Stimulated activated CD8-positive, alpha-beta memory T cell treated with anti-CD3 and anti-CD28 coated beads, Interleukin-15, amount 100 ng/mL, for 1 hour (primary cell): ENCODE measurements around the gene SRGAP1.
"Not testable (repeated sequence)": the region's sequence is repeated elsewhere in the genome, so short reads cannot be mapped to it uniquely, and the experiment has no call there.

Source experiments
- DNase-seq: peaks from one replicate; pipeline ENCODE4 v3.0.0-alpha.2; 2020; ENCODE audit warnings: low read depth

Gene SRGAP1

GRCh38 chr12:64053117-64053516 is 208.6 kb downstream of the SRGAP1 start:
- no peak for DNase-seq

DNA sequence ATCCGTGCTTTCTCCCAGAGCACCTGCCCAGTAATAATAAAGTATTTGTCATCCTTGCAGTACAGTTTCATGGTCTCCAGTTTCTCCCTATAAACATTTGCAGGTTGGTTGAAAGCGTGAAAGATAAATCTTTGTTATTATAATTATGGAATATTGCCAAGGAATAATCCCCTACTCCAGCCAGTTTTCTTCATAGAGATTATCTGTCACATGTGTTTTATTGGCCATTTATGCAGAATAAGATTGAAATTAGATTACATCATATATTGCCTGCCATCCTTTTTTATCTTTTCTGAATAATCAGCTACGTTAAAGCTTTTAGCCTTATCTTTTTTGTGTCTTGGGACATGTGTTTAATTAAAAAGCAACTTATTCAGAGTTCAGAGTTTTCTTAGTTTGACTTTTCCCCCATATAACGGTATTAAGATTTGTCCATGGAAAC is 209.6 kb downstream of the SRGAP1 start:
- no peak for DNase-seq

- no peak for DNase-seq
These were observed 212.2 kb downstream of the SRGAP1 start for GRCh38 chr12:64056741-64057140.

- DNase-seq: no peak
These were observed 213.2 kb downstream of the SRGAP1 start for GRCh38 chr12:64057706-64058105.

GRCh38 chr12:64058541-64059265 is 214.2 kb downstream of the SRGAP1 start:
- DNase-seq: no peak

DNA sequence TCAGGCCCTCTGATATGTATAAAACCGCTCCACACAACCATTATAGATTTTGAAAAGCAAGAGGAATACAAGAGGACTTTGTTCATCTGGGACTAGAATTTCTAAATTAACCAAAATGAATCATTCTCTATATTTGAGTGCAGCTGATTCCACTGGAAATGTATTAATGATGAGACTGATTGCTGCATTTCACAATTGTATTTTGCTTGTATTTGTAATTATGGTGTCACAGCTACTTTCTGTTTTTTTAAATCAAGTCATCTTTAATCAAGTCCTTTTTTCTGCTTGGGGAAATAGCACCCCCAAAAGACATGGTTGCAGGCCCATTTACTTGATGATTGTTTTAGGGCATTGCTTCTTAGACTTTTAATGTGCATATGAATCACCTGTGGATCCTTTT is 215.2 kb downstream of the SRGAP1 start:
- no peak for DNase-seq

DNA sequence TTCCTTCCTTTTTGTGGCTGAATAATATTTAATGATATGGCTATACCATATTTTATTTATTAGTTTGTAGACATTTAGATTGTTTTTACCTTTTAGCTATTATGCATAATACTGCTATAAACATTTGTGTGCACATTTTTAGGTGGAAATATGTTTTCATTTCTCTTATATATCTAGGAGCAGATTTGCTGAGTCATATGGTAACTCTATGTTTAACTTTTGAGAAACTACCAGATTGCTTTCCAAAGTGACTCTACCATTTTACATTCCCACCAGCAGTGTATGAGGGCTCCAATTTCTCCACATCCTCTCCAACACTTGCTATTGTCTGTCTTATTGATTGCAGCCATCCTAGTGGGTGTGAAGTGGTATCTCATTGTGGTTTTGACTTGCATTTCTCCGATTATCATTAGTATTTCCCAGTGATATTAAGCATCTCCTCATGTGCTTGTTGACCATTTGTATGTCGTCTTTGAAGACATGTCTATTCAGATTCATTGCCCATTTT is 217.4 kb downstream of the SRGAP1 start:
- no peak for DNase-seq

DNA sequence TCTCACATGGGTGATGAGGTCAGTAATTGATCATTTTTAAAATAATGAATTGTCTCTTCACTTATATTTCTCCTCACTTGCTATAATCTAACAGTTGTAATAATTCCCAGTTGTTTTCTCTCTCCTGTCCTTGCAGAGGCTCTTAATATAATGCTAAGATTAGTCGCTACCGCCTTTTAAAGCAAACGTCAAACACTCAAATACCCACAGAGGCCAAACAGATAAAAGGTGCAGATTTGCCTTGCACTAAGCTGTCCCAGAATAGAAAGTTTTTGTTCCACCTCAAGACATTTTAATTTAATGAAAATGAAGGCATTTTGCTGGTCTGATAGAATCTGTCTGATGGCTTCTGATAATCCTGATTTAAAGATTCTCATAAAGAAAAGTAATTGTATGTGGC is 218.6 kb downstream of the SRGAP1 start:
- no peak for DNase-seq

DNA sequence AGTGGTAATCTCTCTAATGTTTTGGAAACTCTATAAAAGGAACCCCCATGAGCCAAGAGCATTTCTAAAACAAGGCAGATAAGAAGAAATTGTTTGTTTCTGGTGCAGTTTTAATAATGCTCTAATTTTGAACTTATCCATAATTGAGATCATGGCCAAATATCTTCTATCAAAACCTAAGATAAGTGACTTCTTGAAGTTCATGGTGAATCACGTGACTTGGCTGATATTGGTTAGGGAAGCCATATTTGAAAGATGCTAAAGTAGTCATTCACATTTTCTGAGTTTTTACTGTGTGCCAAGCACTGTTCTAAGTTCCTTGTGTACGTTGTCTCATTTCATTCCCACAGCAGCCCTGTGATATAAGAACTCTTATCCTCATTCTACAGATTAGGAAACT is 219.7 kb downstream of the SRGAP1 start:
- no peak for DNase-seq

DNA sequence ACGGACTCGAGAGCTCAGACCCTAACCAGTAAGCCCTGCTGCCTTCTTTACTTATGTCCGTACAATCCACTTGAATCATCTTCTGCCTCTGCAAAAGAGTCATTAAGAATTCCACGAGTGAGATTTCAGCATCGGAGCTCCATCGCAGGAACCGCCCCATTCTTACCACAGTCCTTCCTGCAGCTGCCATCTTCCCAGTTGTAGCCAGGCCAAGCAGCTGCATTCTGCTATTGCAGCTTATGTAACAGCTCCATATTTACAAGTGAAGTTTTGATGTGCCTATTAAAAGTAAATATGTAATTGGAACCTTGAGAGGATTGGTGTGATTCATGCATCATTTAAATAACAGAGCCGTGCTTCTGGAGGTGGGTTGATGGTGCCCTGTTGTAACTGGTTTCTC is 220.2 kb downstream of the SRGAP1 start:
- DNase-seq: no peak

- DNase-seq: no peak
These were observed 221.5 kb downstream of the SRGAP1 start for GRCh38 chr12:64065881-64066451.

DNA sequence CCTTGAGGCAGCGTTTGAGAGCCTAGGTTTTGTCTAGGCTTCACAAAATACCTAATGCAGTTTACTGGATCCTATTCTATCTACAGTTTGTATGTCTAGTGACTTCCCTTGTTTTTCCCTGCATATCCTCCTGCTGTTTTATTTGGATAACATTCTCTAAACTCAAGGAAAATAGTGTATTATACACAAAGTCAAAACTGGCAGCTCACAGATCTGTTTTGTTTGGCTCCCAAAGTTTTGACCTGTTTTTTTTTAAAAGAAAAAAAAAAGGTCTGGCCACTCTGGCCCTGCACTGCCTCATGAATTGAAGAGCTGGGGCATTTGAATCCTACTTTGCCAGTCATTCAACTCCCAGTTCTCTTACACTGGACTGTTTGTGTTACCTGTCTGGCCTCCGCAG is 222.3 kb downstream of the SRGAP1 start:
- no peak for DNase-seq

GRCh38 chr12:64070454-64070853 is 226.0 kb downstream of the SRGAP1 start:
- DNase-seq: no peak

GRCh38 chr12:64072916-64073575 is 228.5 kb downstream of the SRGAP1 start:
- no peak for DNase-seq

DNA sequence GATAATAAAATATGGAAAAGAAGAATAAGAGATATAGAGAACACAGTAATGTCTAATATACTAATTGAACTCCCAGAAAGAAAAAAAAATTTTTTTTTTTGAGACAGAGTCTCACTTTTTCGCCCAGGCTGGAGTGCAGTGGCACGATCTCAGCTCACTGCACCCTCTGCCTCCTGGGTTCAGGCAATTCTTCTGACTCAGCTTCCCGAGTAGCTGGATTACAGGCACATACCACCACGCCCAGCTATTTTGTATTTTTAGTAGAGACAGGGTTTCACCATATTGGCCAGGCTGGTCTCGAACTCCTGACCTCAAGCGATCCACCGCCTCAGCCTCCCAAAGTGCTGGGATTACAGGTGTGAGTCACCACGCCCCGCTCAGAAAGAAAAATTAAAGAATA is 232.1 kb downstream of the SRGAP1 start:
- DNase-seq: not testable (repeated sequence)

GRCh38 chr12:64077922-64078321 is 233.4 kb downstream of the SRGAP1 start:
- no peak for DNase-seq

DNA sequence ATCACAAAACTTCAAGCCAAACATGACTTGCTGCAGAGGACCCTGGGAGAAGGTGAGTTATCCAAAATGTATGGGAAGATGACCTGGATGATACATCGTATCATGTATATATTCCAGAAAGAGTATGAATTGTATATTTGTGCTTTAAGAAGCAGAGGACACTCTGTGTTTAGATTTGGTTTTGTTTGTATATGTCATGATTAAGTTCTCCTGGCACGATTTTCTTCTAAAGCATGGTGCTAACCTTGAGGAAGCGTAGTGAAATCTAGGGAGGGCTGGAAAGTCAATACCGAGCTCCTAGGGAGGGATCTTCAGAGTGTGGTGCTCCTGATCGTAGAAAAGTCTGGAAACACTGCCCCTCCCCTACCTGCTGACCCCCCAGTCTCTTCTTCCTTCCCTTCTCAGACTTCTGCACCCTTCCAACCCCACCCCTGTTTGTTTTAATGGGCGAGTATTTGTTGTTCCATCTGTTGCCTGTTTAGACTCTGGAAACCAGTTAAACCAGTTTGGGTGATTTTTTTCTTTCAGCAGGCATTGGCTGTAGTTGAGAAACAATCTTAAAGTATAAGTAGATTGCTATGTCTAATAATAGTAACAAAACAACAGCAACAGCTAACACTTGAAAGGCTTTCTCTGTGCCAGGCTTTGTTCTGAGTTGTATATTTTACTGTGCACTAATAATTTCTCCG is 236.0 kb downstream of the SRGAP1 start:
- DNase-seq: no peak

DNA sequence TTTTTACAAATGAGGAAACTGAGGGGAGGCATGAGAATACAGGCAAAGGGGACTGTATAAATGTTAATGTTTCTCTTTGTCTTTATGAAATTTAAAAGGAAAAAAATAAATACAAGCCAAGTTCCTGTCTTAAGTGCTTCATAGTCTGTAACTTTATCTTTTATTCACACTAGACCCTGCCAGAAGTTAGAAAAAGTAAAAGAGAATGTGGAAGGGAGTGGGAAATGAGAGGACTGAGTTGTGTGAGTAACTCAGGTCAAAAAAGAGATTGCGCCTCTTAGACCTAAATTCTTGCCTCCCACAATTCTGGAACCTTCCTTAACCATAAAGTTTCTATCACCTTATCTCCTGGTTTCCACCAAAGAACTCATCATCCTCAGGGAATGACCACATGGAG is 236.5 kb downstream of the SRGAP1 start:
- no peak for DNase-seq

GRCh38 chr12:64082116-64082515 is 237.6 kb downstream of the SRGAP1 start:
- DNase-seq: no peak

GRCh38 chr12:64082866-64083268 is 238.4 kb downstream of the SRGAP1 start:
- no peak for DNase-seq

DNA sequence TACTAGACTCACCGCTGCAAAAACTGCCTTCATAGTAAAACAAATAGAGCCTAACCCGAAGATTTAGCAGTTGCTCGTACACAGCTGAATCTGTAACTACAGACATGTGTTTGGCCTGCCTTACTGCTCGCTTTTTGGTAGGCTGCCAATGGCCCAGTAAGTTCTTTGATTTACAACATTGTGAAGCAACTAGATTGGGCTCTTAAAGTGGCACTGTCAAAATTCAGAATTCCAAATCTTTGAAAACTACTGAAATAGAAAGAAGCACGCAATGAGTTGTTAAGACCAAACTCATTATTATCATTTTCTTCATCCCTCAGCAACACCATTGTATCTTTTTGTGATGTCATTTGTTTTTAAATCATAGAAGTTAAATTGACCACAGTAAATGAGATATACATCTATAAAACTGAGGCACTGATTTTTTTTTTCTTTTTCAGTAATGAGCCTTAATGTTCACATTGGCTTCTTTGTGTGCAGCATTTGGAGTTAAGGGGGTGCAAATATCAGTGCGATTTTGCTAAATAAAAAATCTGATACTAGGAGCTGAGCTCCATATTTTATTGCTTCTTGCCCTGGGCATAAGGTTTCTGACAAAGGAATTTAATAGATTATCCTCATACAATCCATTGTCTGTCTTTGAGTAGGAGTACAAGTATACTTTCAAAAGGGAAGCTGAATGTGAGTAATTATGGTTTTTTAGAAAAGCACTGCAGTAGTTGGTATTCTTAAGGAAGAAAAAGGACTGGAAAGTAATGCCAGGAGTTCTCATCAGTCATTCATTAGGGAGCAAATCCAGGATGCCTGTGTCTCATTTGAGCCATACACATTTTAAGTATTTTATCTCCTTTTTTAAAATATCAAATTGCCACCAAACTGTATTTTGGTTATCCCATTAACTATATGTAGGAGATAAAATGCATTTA is 239.0 kb downstream of the SRGAP1 start:
- no peak for DNase-seq

DNA sequence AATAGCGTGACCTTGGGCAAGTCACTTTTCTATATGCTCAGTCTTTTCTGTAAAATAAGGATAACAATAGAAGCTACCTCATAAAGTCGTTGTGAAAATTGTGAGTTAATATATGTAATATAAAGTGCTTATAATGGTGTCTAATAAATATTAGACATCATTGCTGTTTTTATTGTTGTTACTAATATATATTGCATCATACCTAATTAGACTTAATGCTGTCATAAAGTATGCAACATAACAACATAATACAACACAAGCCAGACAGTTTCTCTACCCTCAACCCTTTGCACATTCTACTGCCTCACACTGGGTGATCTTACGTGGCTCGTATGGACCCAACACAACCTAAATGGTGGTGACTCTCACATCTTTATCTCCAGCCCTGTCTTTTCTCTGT is 240.7 kb downstream of the SRGAP1 start:
- DNase-seq: no peak
